HEK293T (cell line): Measurements from ENCODE around the gene HMG20B.

Experiments used
- CTCF ChIA-PET: fragments of 350-600 bp; formaldehyde crosslinking; extraction: SDS; loops from one replicate; lab custom pipeline; 2021; ENCODE audit warnings: antibody characterized with exemption, inconsistent platforms; lab: Yijun Ruan, JAX
- POLR2A ChIA-PET: fragments of 350-600 bp; formaldehyde crosslinking; extraction: SDS; loops from one replicate; lab custom pipeline; 2020; ENCODE audit warnings: antibody characterized with exemption, inconsistent platforms; lab: Yijun Ruan, JAX
- DNase-seq: peaks from one replicate; pipeline ENCODE4 v3.0.0; 2012; ENCODE audit warnings: mixed read lengths; ENCODE audit errors: extremely low spot score
- ARNT ChIP-seq: fragments of 450-650 bp; IDR thresholded peaks from 2 replicates; pipeline ENCODE4 v1.6.1; 2017; ENCODE audit warnings: mild to moderate bottlenecking
- BHLHE40 ChIP-seq: fragments of 450-650 bp; IDR thresholded peaks from 2 replicates; pipeline ENCODE4 v1.6.1; 2016; ENCODE audit warnings: mild to moderate bottlenecking, moderate library complexity, borderline replicate concordance
- CTBP1 ChIP-seq: fragments of 450-650 bp; IDR thresholded peaks from 2 replicates; pipeline ENCODE4 v1.6.1; 2016; ENCODE audit warnings: borderline replicate concordance
- ELF4 ChIP-seq: fragments of 450-650 bp; IDR thresholded peaks from 2 replicates; pipeline ENCODE4 v1.6.1; 2017; ENCODE audit warnings: antibody characterized with exemption
- FOXA1 ChIP-seq: fragments of 450-650 bp; IDR thresholded peaks from 2 replicates; pipeline ENCODE4 v1.6.1; 2016; ENCODE audit warnings: mild to moderate bottlenecking
- FOXK2 ChIP-seq: fragments of 450-650 bp; IDR thresholded peaks from 2 replicates; pipeline ENCODE4 v1.6.1; 2016; ENCODE audit warnings: mild to moderate bottlenecking
- FOXM1 ChIP-seq: fragments of 450-650 bp; IDR thresholded peaks from 2 replicates; pipeline ENCODE4 v1.6.1; 2017; ENCODE audit warnings: mild to moderate bottlenecking, borderline replicate concordance
- HDGF ChIP-seq: fragments of 450-650 bp; IDR thresholded peaks from 2 replicates; pipeline ENCODE4 v1.6.1; 2017; ENCODE audit warnings: antibody characterized with exemption, borderline replicate concordance
- L3MBTL2 ChIP-seq: fragments of 450-650 bp; conservative IDR thresholded peaks from 2 replicates; pipeline ENCODE4 v1.6.1; 2016; ENCODE audit warnings: mild to moderate bottlenecking
- LEF1 ChIP-seq: fragments of 450-650 bp; IDR thresholded peaks from 2 replicates; pipeline ENCODE4 v1.6.1; 2017; ENCODE audit warnings: mild to moderate bottlenecking, borderline replicate concordance
- NFRKB ChIP-seq: fragments of 450-650 bp; IDR thresholded peaks from 2 replicates; pipeline ENCODE4 v1.6.1; 2016; ENCODE audit warnings: mild to moderate bottlenecking, moderate library complexity
- PKNOX1 ChIP-seq: fragments of 450-650 bp; IDR thresholded peaks from 2 replicates; pipeline ENCODE4 v1.6.1; 2016
- SP1 ChIP-seq: fragments of 450-650 bp; IDR thresholded peaks from 2 replicates; pipeline ENCODE4 v1.6.1; 2017
- SUZ12 ChIP-seq: fragments of 450-650 bp; IDR thresholded peaks from 2 replicates; pipeline ENCODE4 v1.6.1; 2016; ENCODE audit warnings: mild to moderate bottlenecking
- TARDBP ChIP-seq: fragments of 450-650 bp; IDR thresholded peaks from 2 replicates; pipeline ENCODE4 v1.6.1; 2016
- ZNF384 ChIP-seq: fragments of 450-650 bp; IDR thresholded peaks from 2 replicates; pipeline ENCODE4 v1.6.1; 2016

The HMG20B gene

GRCh38 chr19:3620145-3620816 lies 47.5 kb downstream of the HMG20B start:
- TF ChIP-seq ELF4, result no peak
- no peak for TF ChIP-seq CTBP1
- no peak for TF ChIP-seq ZNF384
- TF ChIP-seq FOXK2, result no peak

GRCh38 chr19:3620817-3621547 lies 48.2 kb downstream of the HMG20B start:
- TF ChIP-seq ELF4 (no peak), SUZ12 (no peak), FOXM1 (no peak), FOXA1 (no peak), SP1 (no peak), ZNF384 (no peak), ARNT (no peak), BHLHE40 (no peak), TARDBP (no peak), L3MBTL2 (no peak), CTBP1 (no peak), NFRKB (no peak), PKNOX1 (no peak), LEF1 (no peak)
- DNase-seq, result no peak
- CTCF ChIA-PET, result interaction anchor here (0.6 kb wide), 1 partner anchor 81 kb away, joined by 3 read pairs; no protein-coding TSS in a partner anchor
- POLR2A ChIA-PET, result no interaction called here

More at GRCh38 chr19:3620145-3620816, 47.5 kb downstream of the HMG20B start:
- CTCF ChIA-PET, result interaction anchor here (0.6 kb wide), 1 partner anchor 82 kb away, joined by 3 read pairs; no protein-coding TSS in a partner anchor
- POLR2A ChIA-PET, result interaction anchor here (1.2 kb wide), 1 partner anchor 63 kb away, joined by 4 read pairs; the partner anchor contains the start of gene MFSD12
- no peak for DNase-seq

- ChIA-PET POLR2A (no interaction called here), CTCF (no interaction called here)
- DNase-seq, result no peak
- TF ChIP-seq NFRKB (no peak), ZNF384 (no peak), HDGF (no peak), FOXK2 (no peak), ARNT (no peak), PKNOX1 (no peak), CTBP1 (no peak)
These were observed 48.9 kb downstream of the HMG20B start for GRCh38 chr19:3621689-3622088.

GRCh38 chr19:3622224-3622623 lies 49.5 kb downstream of the HMG20B start:
- CTCF ChIA-PET, result no interaction called here
- POLR2A ChIA-PET, result no interaction called here
- DNase-seq, result no peak
- TF ChIP-seq FOXK2 (no peak), LEF1 (no peak), ELF4 (no peak), PKNOX1 (no peak), ARNT (no peak), CTBP1 (no peak), L3MBTL2 (no peak), FOXM1 (no peak), NFRKB (no peak)

GRCh38 chr19:3623716-3624115 lies 51.0 kb downstream of the HMG20B start:
- TF ChIP-seq SP1 (no peak), ARNT (no peak), LEF1 (no peak), BHLHE40 (no peak), FOXK2 (no peak), FOXM1 (no peak), NFRKB (no peak), FOXA1 (no peak), ZNF384 (no peak), PKNOX1 (no peak), TARDBP (no peak), HDGF (no peak), L3MBTL2 (no peak), SUZ12 (no peak)
- no peak for DNase-seq
- ChIA-PET CTCF (no interaction called here), POLR2A (interaction anchor here (0.8 kb wide), 1 partner anchor 15 kb away, joined by 3 read pairs; no protein-coding TSS in a partner anchor)
